H9 (cell line): ENCODE results near the gene ITPKB. TPM values are rescaled to one million over a fixed set of nuclear protein-coding genes. Genes with fewer than 3 reads are reported as not detected.

ENCODE experiments used
- DNase-seq: peaks from one replicate; pipeline ENCODE4 v3.0.0-alpha.2; 2017
- H2AFZ ChIP-seq: one replicate; pipeline ENCODE4 v1.6.1; 2013; ENCODE audit warnings: mild to moderate bottlenecking, low read length, control low read depth, moderate library complexity
- H2AK5ac ChIP-seq: 2 replicates; pipeline ENCODE4 v1.6.1; 2013; ENCODE audit warnings: low read length, control low read depth, mixed read lengths; ENCODE audit not compliant: insufficient read length
- H2BK120ac ChIP-seq: one replicate; pipeline ENCODE4 v1.6.1; 2013; ENCODE audit warnings: low read depth, mild to moderate bottlenecking, low read length, control low read depth, inconsistent platforms; ENCODE audit not compliant: poor library complexity, severe bottlenecking
- H2BK12ac ChIP-seq: 2 replicates; pipeline ENCODE4 v1.6.1; 2013; ENCODE audit warnings: low read length, control low read depth, mixed read lengths, low read depth; ENCODE audit not compliant: insufficient read length
- H2BK15ac ChIP-seq: 2 replicates; pipeline ENCODE4 v1.6.1; 2013; ENCODE audit warnings: low read depth, low read length, control low read depth
- H2BK20ac ChIP-seq: one replicate; pipeline ENCODE4 v1.6.1; 2013; ENCODE audit warnings: low read depth, mild to moderate bottlenecking, low read length, control low read depth, inconsistent platforms; ENCODE audit not compliant: poor library complexity, severe bottlenecking
- H2BK5ac ChIP-seq: 2 replicates; pipeline ENCODE4 v1.6.1; 2013; ENCODE audit warnings: low read length, control low read depth, mixed read lengths; ENCODE audit not compliant: insufficient read length
- H3K14ac ChIP-seq: 2 replicates; pipeline ENCODE4 v1.6.1; 2013; ENCODE audit warnings: low read length, control low read depth; ENCODE audit not compliant: insufficient read depth
- H3K18ac ChIP-seq: 2 replicates; pipeline ENCODE4 v1.6.1; 2013; ENCODE audit warnings: low read depth, mild to moderate bottlenecking, mixed read lengths, low read length, control low read depth; ENCODE audit not compliant: insufficient read length
- H3K23ac ChIP-seq: 2 replicates; pipeline ENCODE4 v1.6.1; 2013; ENCODE audit warnings: low read length, control low read depth, mixed read lengths, low read depth; ENCODE audit not compliant: insufficient read length
- H3K23me2 ChIP-seq: 2 replicates; pipeline ENCODE4 v1.6.1; 2013; ENCODE audit warnings: low read depth, mild to moderate bottlenecking, mixed read lengths, low read length, control low read depth; ENCODE audit not compliant: insufficient read length, poor library complexity, severe bottlenecking
- H3K27ac ChIP-seq: 2 replicates; pipeline ENCODE4 v1.5.1; 2013; ENCODE audit warnings: low read length, control low read depth, mixed read lengths, low read depth; ENCODE audit not compliant: insufficient read length
- H3K27me3 ChIP-seq: 2 replicates; pipeline ENCODE4 v1.6.1; 2013; ENCODE audit warnings: low read length, control low read depth, inconsistent platforms; ENCODE audit not compliant: insufficient read depth
- H3K4ac ChIP-seq: 2 replicates; pipeline ENCODE4 v1.6.1; 2013; ENCODE audit warnings: low read depth, mild to moderate bottlenecking, control low read depth, inconsistent platforms, low read length, moderate library complexity
- H3K4me1 ChIP-seq: 2 replicates; pipeline ENCODE4 v1.6.1; 2013; ENCODE audit warnings: low read length, control low read depth, inconsistent platforms; ENCODE audit not compliant: insufficient read depth
- H3K4me2 ChIP-seq: 2 replicates; pipeline ENCODE4 v1.6.1; 2013; ENCODE audit warnings: low read length, control low read depth, mixed read lengths; ENCODE audit not compliant: insufficient read length, insufficient read depth
- H3K56ac ChIP-seq: 2 replicates; pipeline ENCODE4 v1.6.1; 2013; ENCODE audit warnings: low read depth, mild to moderate bottlenecking, mixed read lengths, low read length, control low read depth; ENCODE audit not compliant: insufficient read length
- H3K79me1 ChIP-seq: 2 replicates; pipeline ENCODE4 v1.6.1; 2013; ENCODE audit warnings: low read depth, mild to moderate bottlenecking, moderate library complexity, low read length, control low read depth, inconsistent platforms; ENCODE audit not compliant: insufficient read depth, poor library complexity, severe bottlenecking
- H3K79me2 ChIP-seq: 2 replicates; pipeline ENCODE4 v1.6.1; 2013; ENCODE audit warnings: low read length, control low read depth, inconsistent platforms; ENCODE audit not compliant: insufficient read depth
- H3K9ac ChIP-seq: 2 replicates; pipeline ENCODE4 v1.6.1; 2013; ENCODE audit warnings: low read length, control low read depth, mixed read lengths; ENCODE audit not compliant: insufficient read length; ENCODE audit errors: extremely low read depth
- H3K9me3 ChIP-seq: one replicate; pipeline ENCODE4 v1.6.1; 2013; ENCODE audit warnings: low read depth, low read length, inconsistent platforms; ENCODE audit not compliant: control insufficient read depth
- H3T11ph ChIP-seq: one replicate; pipeline ENCODE4 v1.6.1; 2013; ENCODE audit warnings: mild to moderate bottlenecking, low read length, control low read depth, inconsistent platforms
- H4K20me1 ChIP-seq: one replicate; pipeline ENCODE4 v1.6.1; 2013; ENCODE audit not compliant: control insufficient read depth, insufficient read length, insufficient read depth
- H4K5ac ChIP-seq: 2 replicates; pipeline ENCODE4 v1.6.1; 2013; ENCODE audit warnings: low read depth, mild to moderate bottlenecking, mixed read lengths, low read length, control low read depth; ENCODE audit not compliant: insufficient read length
- H4K8ac ChIP-seq: replicated peaks from 2 replicates; pipeline ENCODE4 v1.6.1; 2013; ENCODE audit warnings: low read length, control low read depth, mixed read lengths, low read depth; ENCODE audit not compliant: insufficient read length
- H4K91ac ChIP-seq: 2 replicates; pipeline ENCODE4 v1.6.1; 2013; ENCODE audit warnings: low read depth, mild to moderate bottlenecking, moderate library complexity, mixed read lengths, low read length, control low read depth; ENCODE audit not compliant: insufficient read length
- H3K27ac Mint-ChIP-seq, 3 experiments: 2 replicates in 2 of 3; 3 replicates in 1 of 3; pipeline ENCODE4 v1.8.0; 2020 to 2021; ENCODE audit warnings: mixed read lengths in 3 of 3, mild to moderate bottlenecking in 1 of 3, moderate library complexity in 1 of 3
- H3K27me3 Mint-ChIP-seq: 2 replicates; pipeline ENCODE4 v1.8.0; 2021; ENCODE audit warnings: low read depth, mild to moderate bottlenecking, moderate library complexity, mixed read lengths
- H3K36me3 Mint-ChIP-seq, 3 experiments: 2 replicates in 2 of 3; 3 replicates in 1 of 3; pipeline ENCODE4 v1.8.0; 2020 to 2021; ENCODE audit warnings: low read depth in 3 of 3, mixed read lengths in 3 of 3; ENCODE audit not compliant: insufficient read depth in 1 of 3
- H3K4me1 Mint-ChIP-seq, 2 experiments: 2 replicates each; pipeline ENCODE4 v1.8.0; 2020; ENCODE audit warnings: mixed read lengths in 2 of 2
- H3K4me3 Mint-ChIP-seq, 2 experiments: 2 replicates in 1 of 2; 3 replicates in 1 of 2; pipeline ENCODE4 v1.8.0; 2020 to 2021; ENCODE audit warnings: mild to moderate bottlenecking in 2 of 2, mixed read lengths in 2 of 2, moderate library complexity in 1 of 2
- H3K9me3 Mint-ChIP-seq, 2 experiments: 2 replicates in 1 of 2; 3 replicates in 1 of 2; pipeline ENCODE4 v1.8.0; 2020; ENCODE audit warnings: mild to moderate bottlenecking in 2 of 2, mixed read lengths in 2 of 2, moderate library complexity in 1 of 2
- CTCF ChIP-seq: fragments of 200-600 bp; sonication (generic); conservative IDR thresholded peaks from 3 replicates; pipeline ENCODE4 v1.8.0; 2021; ENCODE audit warnings: antibody characterized with exemption, mild to moderate bottlenecking
- whole genome bisulfite sequencing: extraction: QIAGEN DNeasy Blood & Tissue Kit; methylation state at CpG from one replicate; pipeline ENCODE4 v1.1.7; 2013; ENCODE audit warnings: missing lambda C conversion rate, low lambda C conversion rate, mixed read lengths; ENCODE audit not compliant: insufficient read length; ENCODE audit errors: extremely low coverage; 5-methylcytosine and 5-hydroxymethylcytosine counted together
- total RNA-seq: library from RNA; stranded (reverse); gene quantifications from 2 replicates; pipeline ENCODE4 v1.2.1, GENCODE V29; 2021

The ITPKB gene
- total RNA-seq, 1 experiment from 2014 or later = 3.8 TPM

- H3K36me3 Mint-ChIP-seq = no peaks in the 10 kb centered on the region
- Histone ChIP-seq H2AFZ (no peak overlapping the region), H2BK5ac (no peak overlapping the region), H4K20me1 (no peaks in the 10 kb centered on the region), H4K8ac (no peak overlapping the region), H3K9me3 (no peaks in the 10 kb centered on the region), H3K27ac (no peak overlapping the region), H3K9ac (no peak overlapping the region), H3K4me1 (peaks cover 2% of the 10 kb centered on the region; the same call in 1 of the 2 replicates), H3K14ac (no peak overlapping the region), H2BK15ac (no peak overlapping the region), H3K79me1 (no peaks in the 10 kb centered on the region), H3K27me3 (no peaks in the 10 kb centered on the region), H3K23me2 (no peaks in the 10 kb centered on the region), H3T11ph (no peak overlapping the region), H4K91ac (no peak overlapping the region), H4K5ac (no peak overlapping the region), H2BK120ac (no peak overlapping the region), H2AK5ac (no peak overlapping the region), H3K4ac (no peak overlapping the region), H3K4me2 (no peak overlapping the region), H3K23ac (no peak overlapping the region), H3K18ac (no peak overlapping the region), H2BK12ac (no peak overlapping the region), H3K56ac (no peak overlapping the region), H2BK20ac (no peak overlapping the region), H3K79me2 (no peaks in the 10 kb centered on the region)
- TF ChIP-seq CTCF = no peak
- no peak overlapping the region; a peak in 1 of 7 replicates for H3K27ac Mint-ChIP-seq
- no peak overlapping the region for H3K4me3 Mint-ChIP-seq
- H3K27me3 Mint-ChIP-seq = peaks cover 8% of the 10 kb centered on the region
- no CpG with 5 or more reads among the region's 17 CpGs for WGBS
- no peak for DNase-seq
- H3K9me3 Mint-ChIP-seq = no peaks in the 10 kb centered on the region
- H3K4me1 Mint-ChIP-seq = peaks cover 55 to 70% of the 10 kb centered on the region in 2 experiments
Measured at GRCh38 chr1:226660410-226661182, 78.5 kb downstream of the ITPKB start.
